Skeletal muscle tissue (tissue), 5 donors: Measurements from ENCODE around the gene OR5D18. TPM values are rescaled to one million over a fixed set of nuclear protein-coding genes. Genes with fewer than 3 reads are reported as not detected.
"Not testable (repeated sequence)": the region's sequence is repeated elsewhere in the genome, so short reads cannot be mapped to it uniquely, and the experiment has no call there.

ENCODE experiments used
- H3K27ac ChIP-seq: one replicate; pipeline ENCODE4 v1.7.0; 2013; ENCODE audit warnings: mild to moderate bottlenecking, low read depth, low read length, inconsistent platforms
- H3K27me3 ChIP-seq, 3 donors: one replicate each; pipeline ENCODE4 v1.7.0; 2013; ENCODE audit warnings: low read length in 3 of 3; ENCODE audit not compliant: control insufficient read depth in 3 of 3, insufficient read depth in 3 of 3
- H3K36me3 ChIP-seq, 3 donors: one replicate each; pipeline ENCODE4 v1.7.0; 2013; ENCODE audit warnings: low read length in 3 of 3; ENCODE audit not compliant: control insufficient read depth in 3 of 3, insufficient read depth in 3 of 3
- H3K4me1 ChIP-seq, 3 donors: one replicate each; pipeline ENCODE4 v1.7.0; 2013; ENCODE audit warnings: low read length in 3 of 3, mild to moderate bottlenecking in 3 of 3; ENCODE audit not compliant: control insufficient read depth in 3 of 3, insufficient read depth in 3 of 3
- H3K4me3 ChIP-seq, 3 donors: one replicate each; pipeline ENCODE4 v1.7.0; 2013; ENCODE audit warnings: low read length in 3 of 3
- H3K9ac ChIP-seq, 3 donors: one replicate each; pipeline ENCODE4 v1.7.0; 2013; ENCODE audit warnings: low read length in 3 of 3, mild to moderate bottlenecking in 3 of 3, moderate library complexity in 2 of 3, low read depth in 1 of 3
- H3K9me3 ChIP-seq, 3 donors: one replicate each; pipeline ENCODE4 v1.7.0; 2013; ENCODE audit warnings: low read length in 3 of 3; ENCODE audit not compliant: control insufficient read depth in 3 of 3
- small RNA-seq: library from RNA; depleted of rRNA; stranded (forward); fragments of <200 nt; gene quantifications from one replicate; pipeline ENCODE3, GENCODE V24; 2014
- total RNA-seq: library from RNA; depleted of rRNA; stranded (reverse); fragments of >200 nt; gene quantifications from one replicate; pipeline ENCODE4 v1.2.3, GENCODE V29; 2014
- donor health status: Osteomylitis.

The OR5D18 gene
- total RNA-seq, 1 donor from 2014 or later = not detected

DNA sequence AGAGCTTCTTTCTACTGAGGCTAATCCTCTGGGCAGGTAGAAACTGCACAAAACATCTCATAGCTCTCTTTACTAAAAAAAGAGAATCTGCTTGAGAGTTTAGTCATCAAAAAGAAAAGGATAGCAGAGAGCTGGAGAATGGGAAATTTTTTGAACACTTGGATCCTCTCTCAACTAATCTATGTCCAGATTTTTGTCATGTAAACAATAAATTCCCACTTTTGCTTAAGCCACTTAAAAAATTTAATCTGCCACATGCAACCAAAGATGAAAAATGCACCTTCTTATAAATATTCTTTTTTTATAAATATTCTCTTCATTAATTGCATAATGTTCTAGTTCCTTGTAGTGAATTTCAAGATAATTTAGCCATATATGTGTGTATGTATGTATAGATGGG lies 29.6 kb downstream of the OR5D18 start:
- no peak overlapping the region for H3K4me3 ChIP-seq
- H3K9me3 ChIP-seq = no peaks in the 10 kb centered on the region
- no peaks in the 10 kb centered on the region for H3K27me3 ChIP-seq
- no peaks in the 10 kb centered on the region for H3K36me3 ChIP-seq
- H3K27ac ChIP-seq = no peak overlapping the region
- H3K9ac ChIP-seq = no peak overlapping the region
- H3K4me1 ChIP-seq = no peaks in the 10 kb centered on the region

DNA sequence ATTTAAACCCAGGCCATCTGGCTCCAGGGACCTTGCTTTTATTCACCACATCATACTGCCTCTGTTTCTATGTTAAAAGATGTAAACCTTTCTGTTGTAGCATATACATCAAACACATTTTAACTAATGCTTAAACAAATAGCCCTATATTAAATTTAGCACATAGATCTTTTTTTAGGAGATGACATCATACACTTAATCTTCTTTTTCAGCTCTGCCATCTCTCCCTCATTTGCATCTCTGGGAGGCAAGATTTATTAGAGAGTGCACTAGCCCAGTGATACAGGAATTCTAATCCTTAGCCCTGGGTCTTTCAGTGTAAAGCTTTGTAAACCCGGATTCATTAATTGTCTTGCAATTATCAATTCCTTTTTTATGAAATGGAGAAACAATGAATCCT lies 32.7 kb downstream of the OR5D18 start:
- H3K9ac ChIP-seq = no peak overlapping the region
- H3K36me3 ChIP-seq = no peaks in the 10 kb centered on the region
- no peak overlapping the region for H3K4me3 ChIP-seq
- H3K27ac ChIP-seq = no peak overlapping the region
- no peaks in the 10 kb centered on the region for H3K9me3 ChIP-seq
- H3K4me1 ChIP-seq = no peaks in the 10 kb centered on the region
- no peaks in the 10 kb centered on the region for H3K27me3 ChIP-seq

DNA sequence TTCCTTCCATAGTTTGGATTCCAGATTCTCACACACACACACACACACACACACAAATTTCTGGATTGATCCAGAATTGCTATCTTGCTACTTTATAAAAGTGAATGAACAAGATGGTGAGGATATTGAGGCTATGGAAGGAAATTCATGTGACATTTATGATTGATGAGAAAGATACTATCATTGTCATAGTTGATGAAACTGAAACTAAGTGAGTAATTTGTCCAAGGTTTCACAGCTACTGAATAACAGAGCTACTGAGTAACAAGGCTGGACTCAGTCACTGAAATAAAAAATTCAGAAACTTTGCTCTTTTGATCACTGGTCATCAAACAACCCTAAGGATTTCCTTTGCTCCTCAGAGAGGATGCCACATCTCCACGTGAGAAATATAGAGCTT lies 35.3 kb downstream of the OR5D18 start:
- Histone ChIP-seq H3K27me3 (no peaks in the 10 kb centered on the region), H3K4me3 (no peak overlapping the region), H3K27ac (no peak overlapping the region), H3K36me3 (no peaks in the 10 kb centered on the region), H3K9me3 (no peaks in the 10 kb centered on the region), H3K9ac (no peak overlapping the region), H3K4me1 (no peaks in the 10 kb centered on the region)

DNA sequence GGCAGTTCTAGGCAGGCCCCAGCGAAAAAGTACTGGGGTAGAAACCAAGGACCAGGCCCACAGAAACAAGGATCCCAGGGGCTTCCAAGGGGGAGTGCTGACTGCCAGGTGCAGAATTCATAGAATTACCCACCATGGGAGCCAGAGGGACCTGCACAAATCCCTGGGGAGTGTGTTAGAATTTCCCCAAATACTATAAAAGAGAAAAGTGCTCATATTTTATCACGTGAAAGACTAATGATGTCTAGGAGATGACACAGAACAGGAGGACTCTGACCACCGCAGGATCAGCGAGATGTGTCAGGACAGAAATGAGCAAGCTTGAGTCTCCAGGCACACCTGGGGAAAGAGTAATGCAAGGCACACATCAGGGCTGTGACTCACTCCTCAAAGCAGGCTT lies 47.9 kb downstream of the OR5D18 start:
- not testable (repeated sequence) for H3K9ac ChIP-seq, H3K4me1 ChIP-seq, H3K27me3 ChIP-seq, H3K27ac ChIP-seq, H3K9me3 ChIP-seq, H3K4me3 ChIP-seq, H3K36me3 ChIP-seq

Small RNA genes lying within 50 kb of the gene (small RNA-seq; reads per million reads assigned to genes)
- gene AC036111.3 = not detected

Other genes starting within 250 kb of the OR5D18 start
- not detected for gene OR4C16, start 247.5 kb upstream of the OR5D18 start, total RNA-seq
- gene OR4C11, start 212.0 kb upstream of the OR5D18 start, total RNA-seq = not detected
- gene OR4P4, start 184.5 kb upstream of the OR5D18 start, total RNA-seq = not detected
- gene OR4S2, start 171.3 kb upstream of the OR5D18 start, total RNA-seq = not detected
- gene OR4C6, start 157.4 kb upstream of the OR5D18 start, total RNA-seq = not detected
- gene OR5D13, start 46.2 kb upstream of the OR5D18 start, total RNA-seq = not detected
- not detected for gene OR5D14, start 24.1 kb upstream of the OR5D18 start, total RNA-seq
- not detected for gene OR5L1, start 8.3 kb upstream of the OR5D18 start, total RNA-seq
- gene OR5L2, start 7.6 kb downstream of the OR5D18 start, total RNA-seq = not detected
- not detected for gene OR5D16, start 19.1 kb downstream of the OR5D18 start, total RNA-seq
- gene TRIM51, start 63.7 kb downstream of the OR5D18 start, total RNA-seq = not detected
- not detected for gene OR5W2, start 95.0 kb downstream of the OR5D18 start, total RNA-seq
- not detected for gene OR5I1, start 116.8 kb downstream of the OR5D18 start, total RNA-seq
- gene OR10AG1, start 150.3 kb downstream of the OR5D18 start, total RNA-seq = not detected
- not detected for gene OR5F1, start 175.0 kb downstream of the OR5D18 start, total RNA-seq
- gene OR5AS1, start 208.0 kb downstream of the OR5D18 start, total RNA-seq = not detected